Liver (tissue), 9 donors: ENCODE data around the gene CRPPA. TPM values are rescaled to one million over a fixed set of nuclear protein-coding genes. Genes with fewer than 3 reads are reported as not detected.

ENCODE experiments used
- DNase-seq: peaks from one replicate; pipeline ENCODE4 v3.0.0-alpha.2; 2017; ENCODE audit warnings: low spot score
- H3K27ac ChIP-seq, 2 donors: one replicate each; pipeline ENCODE4 v1.7.0; 2013; ENCODE audit warnings: inconsistent platforms in 2 of 2, low read length in 2 of 2, control low read depth in 1 of 2, low read depth in 1 of 2, mild to moderate bottlenecking in 1 of 2
- H3K27me3 ChIP-seq, 4 donors: one replicate each; pipeline versions ENCODE4 v1.6.1 to v1.7.0; 2013; ENCODE audit warnings: low read length in 3 of 4, inconsistent platforms in 1 of 4, mild to moderate bottlenecking in 1 of 4, moderate library complexity in 1 of 4; ENCODE audit not compliant: control insufficient read depth in 4 of 4, insufficient read depth in 4 of 4
- H3K36me3 ChIP-seq, 4 donors: one replicate each; pipeline versions ENCODE4 v1.6.1 to v1.7.0; 2013; ENCODE audit warnings: low read length in 3 of 4, mild to moderate bottlenecking in 3 of 4, low read depth in 1 of 4, moderate library complexity in 1 of 4; ENCODE audit not compliant: control insufficient read depth in 4 of 4, insufficient read depth in 3 of 4
- H3K4me1 ChIP-seq, 4 donors: one replicate each; pipeline versions ENCODE4 v1.6.1 to v1.7.0; 2013; ENCODE audit warnings: low read length in 3 of 4, mild to moderate bottlenecking in 3 of 4, moderate library complexity in 1 of 4; ENCODE audit not compliant: control insufficient read depth in 4 of 4, insufficient read depth in 4 of 4
- H3K4me3 ChIP-seq, 3 donors: one replicate each; pipeline versions ENCODE4 v1.6.1 to v1.7.0; 2013; ENCODE audit warnings: low read length in 3 of 3, control low read depth in 1 of 3, low read depth in 1 of 3, mild to moderate bottlenecking in 1 of 3
- H3K9ac ChIP-seq, 2 donors: one replicate each; pipeline ENCODE4 v1.7.0; 2013; ENCODE audit warnings: low read length in 2 of 2, mild to moderate bottlenecking in 2 of 2, moderate library complexity in 2 of 2, control low read depth in 1 of 2, low read depth in 1 of 2
- H3K9me3 ChIP-seq, 4 donors: one replicate each; pipeline versions ENCODE4 v1.6.1 to v1.7.0; 2013; ENCODE audit warnings: low read length in 3 of 4; ENCODE audit not compliant: control insufficient read depth in 4 of 4
- ATF3 ChIP-seq: IDR thresholded peaks from 2 replicates; pipeline ENCODE4 v1.6.1; 2016; ENCODE audit warnings: antibody characterized with exemption
- EGR1 ChIP-seq, 2 donors: IDR thresholded peaks; 2 replicates each; pipeline ENCODE4 v1.6.1; 2016 to 2018; ENCODE audit warnings: antibody characterized with exemption in 2 of 2, low read depth in 2 of 2
- FOXA1 ChIP-seq: IDR thresholded peaks from 2 replicates; pipeline ENCODE4 v1.6.1; 2016; ENCODE audit warnings: antibody characterized with exemption
- FOXA2 ChIP-seq: IDR thresholded peaks from 2 replicates; pipeline ENCODE4 v1.6.1; 2016; ENCODE audit warnings: antibody characterized with exemption
- GABPA ChIP-seq, 2 donors: IDR thresholded peaks in 1 of 2; conservative IDR thresholded peaks in 1 of 2; 2 replicates each; pipeline ENCODE4 v1.6.1; 2016; ENCODE audit warnings: antibody characterized with exemption in 2 of 2, mild to moderate bottlenecking in 1 of 2, moderate library complexity in 1 of 2
- HNF4A ChIP-seq, 2 donors: conservative IDR thresholded peaks; 2 replicates each; pipeline ENCODE4 v1.6.1; 2016; ENCODE audit warnings: antibody characterized with exemption in 2 of 2, mild to moderate bottlenecking in 2 of 2
- HNF4G ChIP-seq: IDR thresholded peaks from 2 replicates; pipeline ENCODE4 v1.6.1; 2016; ENCODE audit warnings: antibody characterized with exemption
- JUND ChIP-seq, 2 donors: IDR thresholded peaks; 2 replicates each; pipeline ENCODE4 v1.6.1; 2016; ENCODE audit warnings: antibody characterized with exemption in 2 of 2
- RAD21 ChIP-seq, 2 donors: IDR thresholded peaks; 2 replicates each; pipeline ENCODE4 v1.6.1; 2016; ENCODE audit warnings: antibody characterized with exemption in 2 of 2, mild to moderate bottlenecking in 2 of 2
- TAF1 ChIP-seq: conservative IDR thresholded peaks from 2 replicates; pipeline ENCODE4 v1.6.1; 2016; ENCODE audit warnings: antibody characterized with exemption, mild to moderate bottlenecking
- YY1 ChIP-seq: IDR thresholded peaks from 2 replicates; pipeline ENCODE4 v1.6.1; 2016; ENCODE audit warnings: antibody characterized with exemption, mild to moderate bottlenecking
- WGBS: extraction: QIAGEN DNeasy Blood & Tissue Kit; methylation state at CpG from one replicate; pipeline ENCODE4 v1.1.7; 2013; 5-methylcytosine and 5-hydroxymethylcytosine counted together
- polyA plus RNA-seq, 2 donors: library from polyadenylated mRNA; stranded (reverse) in 1 of 2; unstranded in 1 of 2; fragments of 200-250 nt in 1 of 2; fragments of >200 nt in 1 of 2; fragmentation: Nextera tagmentation in 1 of 2; extraction: Ambion mirVana in 1 of 2; gene quantifications; one replicate each; pipeline versions ENCODE4 v1.2.1 to v1.2.3, GENCODE V29; 2013 to 2015
- total RNA-seq, 2 donors: library from RNA; depleted of rRNA; stranded (reverse); fragments of >200 nt; gene quantifications; one replicate each; pipeline ENCODE4 v1.2.3, GENCODE V29; 2014
- TF ChIP-seq, protein P1 (sequence below): IDR thresholded peaks from 2 replicates; pipeline ENCODE4 v1.6.1; 2016; ENCODE audit warnings: antibody characterized with exemption, mild to moderate bottlenecking
- TF ChIP-seq, protein P2 (sequence below): IDR thresholded peaks from 2 replicates; pipeline ENCODE4 v1.6.1; 2016; ENCODE audit warnings: antibody characterized with exemption
- TF ChIP-seq, protein P3 (sequence below): IDR thresholded peaks from 2 replicates; pipeline ENCODE4 v1.6.1; 2016; ENCODE audit warnings: antibody characterized with exemption
- donor health status: healthy.
- donor health status: healthy.
- donor health status: healthy.
- donor health status: healthy.
- donor health status: healthy.

Gene CRPPA
- total and polyA plus RNA-seq, 4 donors = 0.47 to 3.7 (median 1.8) TPM

GRCh38 chr7:16400893-16401275 is 20.5 kb downstream of the CRPPA start:
- no peak overlapping the region for H3K4me3 ChIP-seq
- TF ChIP-seq, protein P1, sequence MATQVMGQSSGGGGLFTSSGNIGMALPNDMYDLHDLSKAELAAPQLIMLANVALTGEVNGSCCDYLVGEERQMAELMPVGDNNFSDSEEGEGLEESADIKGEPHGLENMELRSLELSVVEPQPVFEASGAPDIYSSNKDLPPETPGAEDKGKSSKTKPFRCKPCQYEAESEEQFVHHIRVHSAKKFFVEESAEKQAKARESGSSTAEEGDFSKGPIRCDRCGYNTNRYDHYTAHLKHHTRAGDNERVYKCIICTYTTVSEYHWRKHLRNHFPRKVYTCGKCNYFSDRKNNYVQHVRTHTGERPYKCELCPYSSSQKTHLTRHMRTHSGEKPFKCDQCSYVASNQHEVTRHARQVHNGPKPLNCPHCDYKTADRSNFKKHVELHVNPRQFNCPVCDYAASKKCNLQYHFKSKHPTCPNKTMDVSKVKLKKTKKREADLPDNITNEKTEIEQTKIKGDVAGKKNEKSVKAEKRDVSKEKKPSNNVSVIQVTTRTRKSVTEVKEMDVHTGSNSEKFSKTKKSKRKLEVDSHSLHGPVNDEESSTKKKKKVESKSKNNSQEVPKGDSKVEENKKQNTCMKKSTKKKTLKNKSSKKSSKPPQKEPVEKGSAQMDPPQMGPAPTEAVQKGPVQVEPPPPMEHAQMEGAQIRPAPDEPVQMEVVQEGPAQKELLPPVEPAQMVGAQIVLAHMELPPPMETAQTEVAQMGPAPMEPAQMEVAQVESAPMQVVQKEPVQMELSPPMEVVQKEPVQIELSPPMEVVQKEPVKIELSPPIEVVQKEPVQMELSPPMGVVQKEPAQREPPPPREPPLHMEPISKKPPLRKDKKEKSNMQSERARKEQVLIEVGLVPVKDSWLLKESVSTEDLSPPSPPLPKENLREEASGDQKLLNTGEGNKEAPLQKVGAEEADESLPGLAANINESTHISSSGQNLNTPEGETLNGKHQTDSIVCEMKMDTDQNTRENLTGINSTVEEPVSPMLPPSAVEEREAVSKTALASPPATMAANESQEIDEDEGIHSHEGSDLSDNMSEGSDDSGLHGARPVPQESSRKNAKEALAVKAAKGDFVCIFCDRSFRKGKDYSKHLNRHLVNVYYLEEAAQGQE = no peak
- TF ChIP-seq HNF4G = no peak
- no peak for TF ChIP-seq TAF1
- TF ChIP-seq GABPA (IDR thresholded peaks at IDR 0.05 in 1 of 2, conservative IDR thresholded peaks at IDR 0.05 in 1 of 2) = no peak
- no peaks in the 10 kb centered on the region for H3K36me3 ChIP-seq
- H3K4me1 ChIP-seq = no peaks in the 10 kb centered on the region
- peaks cover 0 to 7% (median 3%) of the 10 kb centered on the region in 4 donors for H3K9me3 ChIP-seq
- no peak overlapping the region for H3K27ac ChIP-seq
- no peaks in the 10 kb centered on the region for H3K27me3 ChIP-seq
- no peak overlapping the region for H3K9ac ChIP-seq
- DNase-seq = no peak

DNA sequence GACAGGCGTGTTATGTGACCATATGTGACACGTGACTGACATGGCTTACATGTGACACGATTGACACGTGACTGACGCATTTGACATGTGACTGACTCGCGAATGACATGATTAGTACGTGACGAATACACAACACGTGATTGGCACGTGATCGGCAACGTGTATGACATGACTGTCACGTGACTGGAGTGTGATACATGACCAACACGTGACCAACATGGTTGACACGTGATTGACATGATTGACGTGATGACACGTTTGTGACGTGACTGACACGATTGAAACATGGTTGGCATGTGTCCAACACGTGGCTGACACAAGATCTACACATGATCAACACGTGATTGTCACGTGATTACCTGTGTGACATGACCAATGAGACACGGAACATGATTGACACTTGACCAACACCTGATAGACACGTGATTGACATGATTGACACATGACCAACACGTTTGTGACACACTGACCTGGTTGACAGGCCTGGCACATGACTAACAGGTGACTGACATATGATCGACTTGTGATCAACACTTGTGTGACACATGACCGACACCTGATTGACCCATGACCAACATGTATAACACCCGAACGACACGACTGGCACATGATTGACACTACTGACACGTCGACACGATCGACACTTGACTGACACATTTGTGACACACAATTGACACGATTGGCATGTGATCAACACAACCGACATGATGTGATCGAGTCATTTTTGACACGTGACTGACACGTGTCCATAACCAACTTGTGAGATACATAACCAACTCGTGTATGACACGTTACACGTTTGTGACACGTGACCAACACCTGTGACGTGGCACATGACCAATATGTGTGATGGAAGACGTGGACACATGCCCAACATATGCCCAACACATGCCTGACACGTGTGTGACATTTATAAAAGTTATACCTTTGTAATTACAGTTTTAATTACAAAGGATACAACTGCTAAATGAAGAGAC is 21.1 kb downstream of the CRPPA start:
- H3K36me3 ChIP-seq = no peaks in the 10 kb centered on the region
- peaks cover 0 to 7% (median 3%) of the 10 kb centered on the region in 4 donors for H3K9me3 ChIP-seq
- no peak overlapping the region for H3K9ac ChIP-seq
- H3K27ac ChIP-seq = no peak overlapping the region
- 96% methylated on average over 47 of the region's 47 CpGs for WGBS
- H3K4me3 ChIP-seq = no peak overlapping the region
- DNase-seq = no peak
- H3K27me3 ChIP-seq = no peaks in the 10 kb centered on the region
- no peaks in the 10 kb centered on the region for H3K4me1 ChIP-seq
- TF ChIP-seq GABPA (IDR thresholded peaks at IDR 0.05 in 1 of 2, conservative IDR thresholded peaks at IDR 0.05 in 1 of 2) (no peak), RAD21 (IDR thresholded peaks at IDR 0.05) (no peak), HNF4A (conservative IDR thresholded peaks at IDR 0.05) (no peak), JUND (IDR thresholded peaks at IDR 0.05) (no peak), YY1 (no peak), FOXA2 (no peak), EGR1 (IDR thresholded peaks at IDR 0.05; ENCODE audit: low read depth in 2 of 2) (no peak), FOXA1 (no peak), ATF3 (no peak)
- TF ChIP-seq, protein P1 = no peak
- TF ChIP-seq, protein P2, sequence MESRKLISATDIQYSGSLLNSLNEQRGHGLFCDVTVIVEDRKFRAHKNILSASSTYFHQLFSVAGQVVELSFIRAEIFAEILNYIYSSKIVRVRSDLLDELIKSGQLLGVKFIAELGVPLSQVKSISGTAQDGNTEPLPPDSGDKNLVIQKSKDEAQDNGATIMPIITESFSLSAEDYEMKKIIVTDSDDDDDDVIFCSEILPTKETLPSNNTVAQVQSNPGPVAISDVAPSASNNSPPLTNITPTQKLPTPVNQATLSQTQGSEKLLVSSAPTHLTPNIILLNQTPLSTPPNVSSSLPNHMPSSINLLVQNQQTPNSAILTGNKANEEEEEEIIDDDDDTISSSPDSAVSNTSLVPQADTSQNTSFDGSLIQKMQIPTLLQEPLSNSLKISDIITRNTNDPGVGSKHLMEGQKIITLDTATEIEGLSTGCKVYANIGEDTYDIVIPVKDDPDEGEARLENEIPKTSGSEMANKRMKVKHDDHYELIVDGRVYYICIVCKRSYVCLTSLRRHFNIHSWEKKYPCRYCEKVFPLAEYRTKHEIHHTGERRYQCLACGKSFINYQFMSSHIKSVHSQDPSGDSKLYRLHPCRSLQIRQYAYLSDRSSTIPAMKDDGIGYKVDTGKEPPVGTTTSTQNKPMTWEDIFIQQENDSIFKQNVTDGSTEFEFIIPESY = no peak
- TF ChIP-seq, protein P3, sequence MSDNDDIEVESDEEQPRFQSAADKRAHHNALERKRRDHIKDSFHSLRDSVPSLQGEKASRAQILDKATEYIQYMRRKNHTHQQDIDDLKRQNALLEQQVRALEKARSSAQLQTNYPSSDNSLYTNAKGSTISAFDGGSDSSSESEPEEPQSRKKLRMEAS = no peak
